Keratinocyte (primary cell): ENCODE results near the gene MITD1. TPM values are rescaled to one million over a fixed set of nuclear protein-coding genes. Genes with fewer than 3 reads are reported as not detected.

ENCODE experiments used
- DNase-seq: peaks from one replicate; pipeline ENCODE4 v3.0.0-alpha.2; 2011; ENCODE audit warnings: low read depth, missing footprints, low spot score
- FAIRE-seq: peaks from 2 replicates; lab custom pipeline; 2011; peaks lifted over from hg19 to GRCh38; lab: Jason Lieb, UNC
- H2AFZ ChIP-seq: 2 replicates; pipeline ENCODE4 v1.6.0; 2012; ENCODE audit warnings: low read length, control low read depth, inconsistent platforms; ENCODE audit not compliant: control insufficient read depth
- H3K27ac ChIP-seq: 2 replicates; pipeline ENCODE4 v1.5.1; 2011; ENCODE audit warnings: low read length; ENCODE audit not compliant: control insufficient read depth, insufficient read depth
- H3K27me3 ChIP-seq: 3 replicates; pipeline ENCODE4 v1.6.0; 2011; ENCODE audit warnings: low read length; ENCODE audit not compliant: control insufficient read depth, insufficient read depth; ENCODE audit errors: extremely low read depth
- H3K36me3 ChIP-seq, 2 experiments: 2 replicates in 1 of 2; 3 replicates in 1 of 2; pipeline ENCODE4 v1.5.1; 2011; ENCODE audit warnings: low read length in 2 of 2, mild to moderate bottlenecking in 1 of 2; ENCODE audit not compliant: control insufficient read depth in 2 of 2, insufficient read depth in 2 of 2; ENCODE audit errors: extremely low read depth in 1 of 2
- H3K4me1 ChIP-seq: 3 replicates; pipeline ENCODE4 v1.5.1; 2011; ENCODE audit warnings: low read length; ENCODE audit not compliant: control insufficient read depth, insufficient read depth; ENCODE audit errors: extremely low read depth
- H3K4me2 ChIP-seq: 3 replicates; pipeline ENCODE4 v1.6.0; 2011; ENCODE audit warnings: low read depth, low read length; ENCODE audit not compliant: control insufficient read depth, insufficient read depth; ENCODE audit errors: extremely low read depth
- H3K4me3 ChIP-seq, 3 experiments: fragments of 200-600 bp in 1 of 3; sonication (generic) in 1 of 3; 2 replicates in 2 of 3; 3 replicates in 1 of 3; pipeline ENCODE4 v1.5.1; 2011 to 2016; ENCODE audit warnings: low read length in 3 of 3, mild to moderate bottlenecking in 3 of 3, control low read depth in 2 of 3, inconsistent platforms in 1 of 3, low read depth in 1 of 3, mixed read lengths in 1 of 3, mixed run types in 1 of 3, moderate library complexity in 1 of 3; ENCODE audit not compliant: control insufficient read depth in 2 of 3, insufficient read depth in 2 of 3; ENCODE audit errors: extremely low read depth in 1 of 3
- H3K79me2 ChIP-seq: 2 replicates; pipeline ENCODE4 v1.6.0; 2012; ENCODE audit warnings: low read length; ENCODE audit not compliant: control insufficient read depth, insufficient read depth
- H3K9ac ChIP-seq: 3 replicates; pipeline ENCODE4 v1.6.0; 2011; ENCODE audit warnings: low read length; ENCODE audit not compliant: control insufficient read depth, insufficient read depth; ENCODE audit errors: extremely low read depth
- H3K9me1 ChIP-seq: 3 replicates; pipeline ENCODE4 v1.6.0; 2011; ENCODE audit warnings: low read length; ENCODE audit not compliant: control insufficient read depth, insufficient read depth; ENCODE audit errors: extremely low read depth
- H3K9me3 ChIP-seq: 2 replicates; pipeline ENCODE4 v1.5.1; 2012; ENCODE audit warnings: low read depth, low read length; ENCODE audit not compliant: control insufficient read depth
- H4K20me1 ChIP-seq: 3 replicates; pipeline ENCODE4 v1.6.0; 2011; ENCODE audit warnings: low read length; ENCODE audit not compliant: control insufficient read depth, insufficient read depth; ENCODE audit errors: extremely low read depth
- CTCF ChIP-seq, 3 experiments: IDR thresholded peaks in 1 of 3; conservative IDR thresholded peaks in 1 of 3; optimal IDR thresholded peaks in 1 of 3; 2 replicates in 2 of 3; 3 replicates in 1 of 3; pipeline versions ENCODE3 to v1.5.1; 2011; ENCODE audit warnings: low read length in 3 of 3, mild to moderate bottlenecking in 3 of 3, moderate library complexity in 2 of 3, control low read depth in 1 of 3, inconsistent platforms in 1 of 3; ENCODE audit not compliant: insufficient read depth in 2 of 3; ENCODE audit errors: extremely low read depth in 1 of 3
- EZH2 ChIP-seq: IDR thresholded peaks from one replicate; pipeline ENCODE4 v1.6.1; 2012; ENCODE audit warnings: inconsistent platforms, mild to moderate bottlenecking, low read length, moderate library complexity
- dilution Hi-C: fragments of 300-500 bp; cut with MboI; formaldehyde crosslinking; loops from one replicate; pipeline ENCODE4 v1.7.0; 2020; ENCODE audit warnings: low sequenced_read_pairs; ENCODE audit not compliant: extremely low pct_ligation_motif_present
- polyA plus RNA-seq, 5 experiments: library from polyadenylated mRNA; depleted of rRNA in 3 of 5; stranded (reverse) in 3 of 5; stranded (forward) in 1 of 5; unstranded in 1 of 5; fragments of >200 nt; gene quantifications; 1 replicate in 1 of 5; 2 replicates in 3 of 5; 3 replicates in 1 of 5; pipeline versions ENCODE4 v1.2.1 to v1.2.3, GENCODE V29; 2011 to 2012; ENCODE audit warnings: missing spikeins in 2 of 5, low read depth in 1 of 5, low replicate concordance in 1 of 5

The MITD1 gene
- polyA plus RNA-seq, 1 donor (not counting 4 experiments of a cell fraction or from before 2014, with no cell fraction given) = 37.7 TPM

- H3K4me3 ChIP-seq = no peak overlapping the region
- no peaks in the 10 kb centered on the region for H3K4me1 ChIP-seq
- no peak overlapping the region for H3K4me2 ChIP-seq
- no peaks in the 10 kb centered on the region for H3K9me1 ChIP-seq
- no peak overlapping the region for H3K9ac ChIP-seq
- H4K20me1 ChIP-seq = peaks cover 4% of the 10 kb centered on the region
- peaks cover 65% of the 10 kb centered on the region for H3K79me2 ChIP-seq
- H2AFZ ChIP-seq = no peak overlapping the region
- no peaks in the 10 kb centered on the region for H3K27me3 ChIP-seq
- peaks cover 5 to 6% of the 10 kb centered on the region in 2 experiments for H3K36me3 ChIP-seq
- DNase-seq (no peak), FAIRE-seq (no peak)
- no peak overlapping the region for H3K27ac ChIP-seq
- dilution Hi-C loops = no loop called here
- TF ChIP-seq EZH2 = no peak
- no peak for TF ChIP-seq CTCF (optimal IDR thresholded peaks at IDR 0.05 in 1 of 3, IDR thresholded peaks at IDR 0.05 in 1 of 3, conservative IDR thresholded peaks at IDR 0.05 in 1 of 3; ENCODE audit: extremely low read depth in 1 of 3, insufficient read depth in 2 of 3, low read length in 3 of 3)
- H3K9me3 ChIP-seq = no peaks in the 10 kb centered on the region
Measured at GRCh38 chr2:99188357-99188756, 7.5 kb upstream of the MITD1 start.

GRCh38 chr2:99187011-99187410 is 6.2 kb upstream of the MITD1 start:
- Histone ChIP-seq H3K9ac (no peak overlapping the region), H3K79me2 (peaks cover 75% of the 10 kb centered on the region), H3K9me3 (no peaks in the 10 kb centered on the region), H3K9me1 (no peaks in the 10 kb centered on the region), H3K27me3 (no peaks in the 10 kb centered on the region), H3K4me3 (no peak overlapping the region), H3K4me2 (no peak overlapping the region), H3K4me1 (peaks cover 8% of the 10 kb centered on the region), H4K20me1 (peaks cover 4% of the 10 kb centered on the region), H3K27ac (no peak overlapping the region), H3K36me3 (peaks cover 5 to 6% of the 10 kb centered on the region in 2 experiments), H2AFZ (no peak overlapping the region)
- DNase-seq (no peak), FAIRE-seq (no peak)
- dilution Hi-C loops = no loop called here
- TF ChIP-seq EZH2 = no peak
- TF ChIP-seq CTCF (optimal IDR thresholded peaks at IDR 0.05 in 1 of 3, IDR thresholded peaks at IDR 0.05 in 1 of 3, conservative IDR thresholded peaks at IDR 0.05 in 1 of 3; ENCODE audit: extremely low read depth in 1 of 3, insufficient read depth in 2 of 3, low read length in 3 of 3) = no peak
